CMK (cell line): ENCODE measurements around the gene ERBB4.
"Not testable (repeated sequence)": the region's sequence is repeated elsewhere in the genome, so short reads cannot be mapped to it uniquely, and the experiment has no call there.

Experiments used
- DNase-seq: peaks from one replicate; pipeline ENCODE4 v3.0.0-alpha.2; 2010; ENCODE audit warnings: low read depth

The ERBB4 gene

DNA sequence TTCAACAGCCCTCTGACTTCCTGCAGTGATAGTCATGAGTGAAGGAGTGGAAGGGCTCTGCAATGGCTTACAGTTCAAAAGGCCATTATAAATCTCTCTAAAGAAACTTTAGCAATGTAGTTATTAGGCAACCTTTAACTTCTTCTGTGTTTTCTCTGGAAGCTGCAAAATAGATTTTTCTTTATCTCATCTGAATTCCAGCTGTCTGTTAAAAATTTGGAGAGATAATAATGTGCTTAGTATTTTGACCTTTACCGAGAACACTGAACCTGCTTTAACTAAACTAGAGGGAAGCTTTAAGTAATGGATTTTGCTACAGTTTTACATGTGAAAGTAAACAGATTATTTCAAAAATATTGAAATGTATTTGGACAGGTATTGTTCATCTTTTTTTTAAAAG, 847.9 kb downstream of the ERBB4 start:
- no peak for DNase-seq

DNA sequence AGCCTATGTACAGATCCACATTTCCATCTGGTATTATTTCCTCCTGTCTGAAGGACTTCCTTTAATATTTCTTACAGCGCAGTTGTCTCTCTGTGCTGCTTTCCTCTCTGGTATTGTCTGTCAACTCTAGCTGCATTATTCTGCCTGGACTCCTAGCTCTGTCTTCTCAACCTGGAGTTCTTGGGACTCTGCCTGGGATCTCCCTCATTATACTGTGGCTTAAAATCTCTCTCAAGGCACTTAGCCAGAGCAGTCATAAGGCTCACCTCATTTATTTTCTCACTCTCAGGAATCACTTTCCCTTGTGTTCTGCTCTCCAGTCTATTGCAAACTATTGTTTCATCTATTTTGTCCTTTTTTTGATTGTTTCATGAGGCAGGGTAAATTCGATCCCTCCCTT, 850.4 kb downstream of the ERBB4 start:
- DNase-seq: no peak

DNA sequence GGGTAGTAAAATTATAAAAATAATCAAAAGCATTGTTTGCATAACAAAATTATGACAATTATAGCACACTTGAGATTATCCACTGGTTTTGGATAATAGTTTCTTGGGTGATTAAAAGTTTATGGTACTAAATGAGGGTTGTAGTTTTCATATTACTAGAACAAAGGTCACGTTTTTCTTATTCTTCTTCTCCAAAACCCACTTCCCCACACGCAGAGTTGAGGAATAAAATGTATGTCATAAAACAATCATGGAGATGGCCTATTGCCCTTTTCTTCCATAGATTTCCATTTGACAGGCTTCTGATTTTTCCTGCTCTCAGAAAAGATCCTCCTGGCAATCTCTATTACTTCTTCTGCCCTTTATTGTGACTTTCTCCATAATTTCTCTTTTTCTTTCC, 863.9 kb downstream of the ERBB4 start:
- DNase-seq: no peak

DNA sequence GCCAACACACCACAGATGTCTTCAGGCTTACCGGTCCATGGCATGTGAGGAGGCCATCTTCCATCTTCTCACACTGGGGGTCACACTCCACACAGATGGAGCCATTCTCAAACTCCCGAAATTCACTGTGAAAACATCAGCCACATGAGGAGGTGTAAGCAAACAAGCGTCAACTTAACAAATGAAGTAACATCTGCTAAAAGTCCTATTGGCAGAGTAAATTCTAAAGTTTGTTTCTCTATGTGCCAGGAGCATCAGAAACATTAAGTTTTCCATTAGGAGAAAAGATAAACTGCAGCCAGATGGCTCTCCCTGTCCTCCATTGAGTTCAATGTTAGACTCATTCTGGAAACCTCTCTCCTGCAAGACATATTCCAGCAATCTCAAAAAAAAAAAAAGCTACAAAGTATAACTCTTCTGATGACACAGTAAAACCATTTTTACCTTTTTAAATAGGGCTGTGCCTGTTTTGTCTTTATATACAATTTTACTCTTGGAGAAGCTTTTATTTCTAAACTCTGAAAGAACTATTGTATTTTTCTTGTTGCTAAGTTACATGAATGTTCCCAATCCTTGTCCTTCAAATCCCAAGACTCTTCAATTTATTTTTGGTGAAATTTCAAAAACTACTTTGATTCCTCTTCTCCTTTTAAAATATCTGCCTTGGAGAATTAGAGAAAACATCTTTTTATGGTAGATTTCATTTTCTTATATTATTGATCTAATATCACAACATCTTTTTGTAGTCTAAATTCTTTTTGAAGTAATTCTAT, 865.3 kb downstream of the ERBB4 start:
- no peak for DNase-seq

DNA sequence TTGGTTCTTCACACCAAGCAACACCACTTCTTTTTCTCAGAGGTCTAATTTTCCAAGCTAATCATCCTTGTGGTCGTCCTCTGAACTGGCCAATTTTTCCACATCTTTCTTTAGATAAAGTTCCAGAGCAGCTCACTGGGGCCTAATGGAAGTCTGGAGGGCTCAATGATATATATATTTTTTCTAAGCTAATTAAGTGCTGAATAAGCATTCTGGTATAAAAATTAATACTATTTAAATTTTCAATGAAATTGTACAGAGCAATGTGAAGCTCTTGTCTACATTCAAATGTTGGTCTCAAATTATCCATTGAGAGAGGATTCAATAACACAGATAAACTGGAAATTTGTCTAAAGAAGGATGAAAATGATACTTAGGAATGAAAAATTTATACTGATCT, 866.6 kb downstream of the ERBB4 start:
- DNase-seq: no peak

DNA sequence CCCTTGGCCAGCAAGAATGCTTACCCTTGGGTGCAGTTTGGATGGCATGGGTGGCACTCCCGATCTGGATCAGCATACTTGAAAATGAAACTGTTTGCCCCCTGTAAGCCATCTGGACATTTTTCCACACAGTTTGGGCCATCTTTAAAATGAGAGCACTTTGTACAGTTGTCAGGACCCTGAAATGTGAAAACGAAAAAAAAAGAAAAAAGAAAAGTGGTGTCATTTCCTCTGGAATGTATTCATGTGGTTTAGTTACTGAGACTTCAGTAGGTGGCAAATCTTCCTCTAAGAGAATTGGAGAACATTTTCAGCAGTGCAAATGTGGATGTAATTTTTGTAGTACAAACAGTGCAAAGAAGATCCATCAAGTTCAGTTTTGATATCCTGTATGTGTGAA, 873.3 kb downstream of the ERBB4 start:
- no peak for DNase-seq

DNA sequence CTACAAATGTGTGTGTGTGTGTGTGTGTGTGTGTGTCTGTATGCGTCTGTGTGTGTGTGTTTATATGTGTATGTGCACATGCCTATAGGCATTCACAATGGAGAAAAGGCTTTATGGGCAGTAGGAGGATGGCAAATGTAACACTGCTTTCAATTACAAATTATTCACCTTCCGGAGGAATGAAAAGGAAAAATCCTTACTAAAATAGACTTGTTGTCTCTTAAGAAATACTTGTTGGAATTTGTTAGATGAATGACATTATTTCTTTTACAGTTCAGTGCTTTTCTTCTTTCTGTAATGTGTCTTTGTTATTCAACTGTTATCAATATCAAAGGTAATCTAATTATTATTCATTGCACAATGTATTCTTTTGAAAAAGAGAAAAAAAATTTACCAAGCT, 874.3 kb downstream of the ERBB4 start:
- DNase-seq: no peak

DNA sequence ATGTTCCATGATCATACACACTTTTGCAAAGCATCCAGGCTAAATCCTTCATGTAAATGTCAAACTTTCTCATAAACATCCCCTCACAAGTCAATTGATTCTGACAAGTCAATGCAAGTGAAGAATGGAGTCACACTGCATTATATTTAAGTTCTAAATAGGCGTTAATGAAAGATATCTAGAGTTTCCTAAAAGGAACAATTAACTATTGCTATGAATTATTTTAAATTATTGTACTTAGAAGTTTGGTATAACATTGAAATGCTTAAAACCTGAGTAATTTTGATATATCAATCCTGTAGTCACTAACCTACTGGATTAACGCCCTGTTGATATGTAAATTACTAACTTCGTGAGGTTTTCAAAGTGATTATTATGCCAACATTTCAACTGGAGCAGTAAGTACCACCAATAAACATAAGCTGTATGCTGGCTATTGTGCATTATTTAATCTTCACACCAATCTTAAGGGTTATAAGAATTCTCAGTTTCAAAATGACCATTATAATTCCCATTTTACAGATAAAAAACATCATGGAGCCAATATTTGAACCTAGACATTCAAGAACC, 884.3 kb downstream of the ERBB4 start:
- DNase-seq: no peak

DNA sequence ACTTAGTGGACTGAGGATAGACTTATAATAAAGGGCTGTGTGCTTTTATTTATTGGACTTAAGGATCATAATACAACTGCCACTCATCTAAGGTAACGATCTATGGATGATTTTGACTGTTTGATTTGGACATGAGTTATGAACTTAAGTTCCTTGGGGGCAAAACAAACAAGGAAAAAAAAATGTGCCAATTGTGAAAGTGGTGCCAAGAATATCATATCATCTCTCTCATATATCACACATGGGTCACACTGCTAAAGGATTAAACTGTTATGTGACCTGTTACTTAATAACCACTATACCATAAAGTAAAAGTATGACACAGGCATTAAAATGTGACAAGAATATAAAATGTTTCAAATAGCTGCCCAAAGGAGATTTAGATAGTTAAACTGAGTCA, 886.3 kb downstream of the ERBB4 start:
- DNase-seq: no peak

DNA sequence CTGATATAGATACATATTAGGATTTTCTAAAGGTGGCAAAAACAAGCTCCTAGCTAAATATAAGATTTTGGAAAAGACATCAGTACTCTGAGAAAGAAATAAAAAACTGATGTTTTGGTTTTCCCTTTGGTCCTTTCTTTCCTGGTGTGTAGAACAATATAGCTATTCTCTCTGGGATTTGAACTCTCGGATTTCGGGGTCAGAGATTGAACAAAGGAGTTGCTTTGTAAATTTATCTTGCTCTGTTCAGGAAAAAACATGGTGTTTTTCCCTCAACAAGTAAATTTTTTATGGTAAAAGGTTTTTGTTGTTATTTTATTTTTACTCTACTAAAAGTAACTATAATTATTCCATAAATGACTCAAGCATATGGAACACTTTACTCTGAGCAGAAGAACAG, 889.3 kb downstream of the ERBB4 start:
- DNase-seq: no peak

DNA sequence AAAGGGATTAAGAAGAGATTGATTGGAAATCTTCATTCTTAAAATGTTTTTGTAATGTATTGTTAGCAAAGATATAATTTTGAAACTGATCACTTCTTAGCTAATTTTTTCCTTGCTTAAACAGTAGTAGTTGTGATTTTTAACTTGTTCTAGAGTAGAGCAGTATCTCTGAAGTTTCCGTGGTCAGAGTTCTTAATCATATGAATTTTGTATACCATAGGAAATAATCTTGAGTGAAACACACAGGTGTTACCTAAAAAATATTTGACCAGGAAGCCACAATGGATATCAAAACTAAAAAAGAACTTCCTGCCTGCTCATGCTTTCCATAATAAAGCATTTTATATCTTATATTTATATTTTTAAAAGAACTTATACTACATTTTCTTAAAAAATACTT, 907.1 kb downstream of the ERBB4 start:
- DNase-seq: no peak

DNA sequence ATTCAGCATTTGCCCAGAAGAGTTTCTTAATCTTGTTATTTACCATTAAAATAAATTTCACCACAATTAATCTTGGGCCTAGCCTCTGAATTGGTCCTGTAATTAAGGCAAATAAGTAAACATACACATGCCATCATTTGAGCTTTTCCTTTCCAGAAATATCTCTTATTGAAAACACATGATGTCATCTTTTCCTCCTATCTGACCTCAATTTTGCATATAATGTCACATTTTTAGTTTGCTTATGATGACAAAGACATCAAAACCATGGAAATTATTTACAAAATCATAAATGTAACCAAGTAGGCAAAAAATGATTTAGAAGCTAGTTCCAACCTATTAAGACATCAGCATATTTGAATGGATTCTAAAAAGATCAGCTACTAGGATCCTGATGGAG, 915.5 kb downstream of the ERBB4 start:
- DNase-seq: no peak

DNA sequence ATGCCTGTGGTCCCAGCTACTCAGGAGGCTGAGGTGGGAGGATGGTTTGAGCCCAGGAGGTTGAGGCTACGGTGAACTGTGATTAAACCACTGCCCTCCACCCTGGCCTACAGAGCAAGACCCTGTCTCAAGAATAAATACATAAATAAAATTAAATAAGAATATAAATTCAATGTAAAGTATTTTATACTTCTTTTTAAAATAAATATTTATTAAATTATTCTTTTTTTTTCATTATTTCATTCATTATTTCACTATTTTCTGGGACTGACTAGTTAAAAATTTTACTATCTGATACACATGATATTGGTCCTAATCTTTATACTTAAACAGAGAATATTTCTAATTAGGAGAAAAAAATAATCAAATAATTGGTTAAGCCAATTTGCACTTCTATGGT, 917.6 kb downstream of the ERBB4 start:
- DNase-seq: no peak

DNA sequence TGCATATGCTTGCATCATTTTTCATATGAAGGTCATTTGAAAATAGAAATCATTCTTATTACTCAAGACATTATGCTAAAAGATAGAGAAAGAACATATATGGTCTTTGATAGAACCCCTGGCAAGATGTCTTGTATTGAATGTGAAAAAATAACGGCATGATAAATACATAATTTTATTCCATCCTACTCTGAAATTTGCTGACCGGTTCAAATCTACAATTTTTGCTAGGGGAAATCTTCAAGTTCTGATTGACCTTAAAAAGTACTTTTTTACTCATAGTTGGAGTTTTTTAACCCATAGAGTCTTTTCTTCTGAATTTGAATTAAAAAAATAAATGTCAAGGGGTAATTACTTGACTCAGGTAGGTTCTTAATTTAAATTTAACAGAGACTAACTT, 920.8 kb downstream of the ERBB4 start:
- no peak for DNase-seq

DNA sequence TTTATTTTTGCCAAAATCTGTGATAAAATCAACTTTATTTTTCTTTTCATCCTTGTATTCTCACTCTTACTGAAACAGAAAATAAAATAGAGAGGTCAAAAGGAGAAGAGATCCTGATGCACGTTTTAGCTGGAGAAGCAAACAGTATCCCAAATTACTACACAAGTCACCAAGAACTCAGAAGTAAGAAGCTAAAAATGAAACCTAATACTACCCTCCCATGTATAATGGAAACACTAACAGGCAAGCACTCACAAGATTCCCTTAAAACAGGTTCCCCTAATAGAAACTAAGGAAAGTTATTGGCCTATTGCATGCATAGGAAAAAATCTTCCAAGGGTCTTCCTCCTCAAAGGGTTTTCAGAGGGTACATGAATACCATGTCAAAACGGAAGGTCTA, 927.0 kb downstream of the ERBB4 start:
- DNase-seq: no peak

DNA sequence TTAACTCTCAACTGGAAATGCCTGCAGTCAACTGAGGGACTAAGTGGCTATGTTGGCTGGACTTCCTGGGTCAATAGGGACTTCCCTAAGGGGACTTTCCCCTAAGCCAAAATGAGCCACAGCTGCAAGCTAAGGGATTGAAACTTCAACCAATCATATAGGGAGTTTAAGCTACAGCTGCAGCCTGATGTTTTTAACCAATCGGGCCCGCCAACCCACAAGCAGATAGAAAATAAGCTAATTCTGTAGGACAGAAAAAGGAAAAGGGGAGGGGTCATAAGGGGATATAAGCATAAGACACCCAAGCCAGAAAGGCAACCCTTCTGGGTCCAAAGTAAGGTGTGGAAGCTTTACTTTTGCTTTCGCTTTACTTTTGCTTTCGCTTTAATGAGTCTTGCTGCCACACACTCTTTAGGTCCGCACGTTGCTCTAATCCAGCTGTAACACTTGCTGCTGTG, 927.5 kb downstream of the ERBB4 start:
- no peak for DNase-seq

DNA sequence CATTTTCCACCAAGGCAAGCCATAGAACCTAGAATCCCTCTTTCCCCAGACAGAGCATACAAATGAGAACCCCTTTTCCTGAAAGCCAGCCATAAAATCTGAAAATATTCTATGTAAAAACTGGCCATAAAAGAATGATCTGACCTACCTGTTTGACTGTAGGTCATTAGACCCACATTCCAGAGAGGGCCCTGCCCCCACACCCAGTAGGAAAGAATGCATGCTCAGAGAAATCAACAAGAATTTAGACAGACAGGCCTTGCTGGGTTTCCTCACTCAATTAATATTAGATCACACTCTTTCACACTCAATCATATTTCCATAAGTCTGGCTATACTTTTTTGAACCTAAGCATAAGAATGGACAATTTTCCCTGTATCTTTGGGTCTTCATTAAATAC, 929.5 kb downstream of the ERBB4 start:
- no peak for DNase-seq

DNA sequence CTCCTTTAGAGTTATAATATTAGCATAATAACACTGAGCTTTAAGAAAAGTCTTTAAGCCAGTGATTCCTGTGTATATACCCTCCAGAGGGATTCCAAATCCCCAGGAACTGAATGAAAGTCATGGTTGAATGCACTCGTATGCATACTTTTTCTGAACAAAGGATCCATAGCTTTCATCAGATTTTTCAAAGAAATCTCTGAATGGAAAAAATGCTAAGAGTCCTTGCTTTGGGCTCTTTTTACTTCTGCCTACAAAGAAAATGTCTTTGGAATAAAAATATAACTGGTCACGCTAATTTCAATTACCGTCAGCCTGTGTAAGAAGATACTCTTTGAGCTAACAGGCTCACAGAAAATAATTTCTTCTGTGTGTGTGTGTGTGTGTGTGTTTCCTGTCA, 939.5 kb downstream of the ERBB4 start:
- no peak for DNase-seq

DNA sequence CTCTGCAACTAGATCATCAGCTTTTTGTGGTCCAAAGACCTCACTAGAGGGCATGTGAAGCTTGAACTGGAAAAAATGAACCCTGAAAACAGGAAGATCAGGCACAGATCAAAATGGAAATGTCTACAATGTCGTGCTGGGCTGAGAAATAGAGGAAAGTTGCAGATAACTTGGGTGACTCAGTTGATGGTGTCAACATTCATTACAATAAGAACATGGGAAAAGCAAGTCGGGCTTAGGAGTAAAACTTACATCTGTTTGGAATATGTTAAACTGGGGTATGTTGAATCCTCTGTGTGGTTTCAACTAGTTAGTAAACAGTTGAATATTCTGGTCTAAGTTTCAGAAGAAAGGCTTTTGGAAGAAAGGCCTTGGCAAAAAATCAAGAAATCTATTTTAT, 940.4 kb downstream of the ERBB4 start:
- DNase-seq: no peak

DNA sequence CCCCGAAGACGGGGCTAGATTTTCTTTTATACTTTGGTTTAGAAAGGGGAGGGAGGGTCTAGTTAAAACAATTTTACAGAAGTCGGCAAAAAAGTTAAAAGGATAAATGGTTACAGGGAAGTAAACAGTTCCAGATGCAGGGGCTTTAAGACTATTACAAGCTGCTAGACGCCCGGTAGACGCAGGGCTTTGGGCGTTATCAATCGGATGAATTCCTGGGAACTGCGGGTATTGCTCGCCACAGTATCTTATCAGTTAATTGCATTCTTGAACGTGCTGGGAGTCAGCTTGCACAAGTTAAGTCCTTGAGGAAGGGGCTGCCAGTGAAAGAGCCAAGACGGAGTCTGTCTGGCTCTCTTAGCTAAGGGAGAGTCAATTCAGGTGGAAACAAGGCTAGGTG, 946.6 kb downstream of the ERBB4 start:
- not testable (repeated sequence) for DNase-seq

DNA sequence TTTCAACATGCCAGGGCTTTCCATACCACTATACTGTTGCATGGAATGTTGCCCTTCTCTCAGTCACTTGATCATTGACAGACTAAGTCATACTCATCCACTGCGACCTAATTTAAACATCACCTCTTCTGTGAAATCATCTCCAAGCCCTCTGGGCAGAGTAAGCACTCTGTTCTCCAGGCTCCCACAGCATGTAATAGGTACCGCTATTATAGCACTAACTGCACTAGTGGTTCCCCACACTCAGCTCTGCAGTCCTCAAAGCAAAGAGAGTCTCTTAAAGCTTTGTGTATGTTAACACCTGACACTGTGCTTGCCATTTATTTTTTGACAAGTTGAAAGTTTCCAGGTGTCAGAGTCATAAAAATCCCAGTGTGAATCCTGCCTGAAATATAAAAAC, 947.2 kb downstream of the ERBB4 start:
- DNase-seq: no peak

DNA sequence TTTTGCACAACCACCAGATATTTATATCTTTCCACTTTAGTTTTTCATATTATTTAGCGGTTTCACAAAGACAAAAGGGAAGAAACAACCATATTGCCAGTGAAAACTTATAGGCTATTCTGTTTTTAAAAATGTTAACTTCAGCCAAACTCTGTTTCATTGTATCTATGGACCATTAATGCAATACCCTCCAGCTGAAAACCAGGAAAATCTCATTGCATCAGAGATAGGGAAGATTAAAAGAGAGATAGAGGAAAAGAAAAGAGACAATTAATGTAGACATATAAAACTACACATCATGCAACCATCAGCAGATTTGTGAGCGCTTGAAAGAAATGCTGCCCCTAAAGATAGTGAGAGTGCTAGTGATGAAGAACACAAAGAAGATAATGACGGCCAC, 970.2 kb downstream of the ERBB4 start:
- DNase-seq: no peak

DNA sequence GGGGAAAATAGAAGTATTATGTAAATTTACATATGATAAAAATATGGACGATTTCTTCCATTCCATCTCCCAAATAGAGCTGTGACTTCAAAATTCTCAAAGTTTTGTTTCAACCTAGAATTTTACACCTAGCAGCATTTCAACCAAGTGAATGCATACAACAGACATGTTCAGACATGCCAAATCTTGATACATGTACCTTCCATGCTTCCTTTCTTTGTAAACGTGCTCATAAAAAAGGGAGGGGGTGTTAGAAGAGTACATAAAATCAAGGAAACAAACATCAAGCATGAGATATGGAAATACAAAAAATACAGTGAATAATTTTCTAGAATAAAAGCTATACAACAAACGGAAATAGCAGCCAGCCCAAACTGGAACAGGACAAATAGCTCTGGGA, 974.2 kb downstream of the ERBB4 start:
- no peak for DNase-seq

DNA sequence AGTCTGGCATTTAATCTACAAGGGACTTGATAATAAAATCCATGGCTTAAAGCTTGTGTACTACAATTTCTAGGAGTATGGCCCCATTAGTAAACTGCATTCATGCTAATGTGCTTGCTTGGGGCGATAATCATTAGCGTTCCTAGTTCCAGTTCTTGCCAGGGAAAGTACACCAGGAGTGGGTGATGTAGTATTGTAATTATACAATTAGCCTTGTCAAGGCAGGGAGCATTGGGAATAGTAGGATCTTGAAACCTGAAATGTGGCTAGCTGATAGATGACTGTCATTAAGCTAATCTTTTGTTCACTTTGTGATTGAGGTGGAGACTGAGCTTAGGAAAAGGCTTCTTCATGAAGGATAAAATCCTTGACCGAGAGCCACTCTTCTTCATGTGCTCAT, 993.0 kb downstream of the ERBB4 start:
- DNase-seq: no peak
